GM12864 (cell line): Measurements from ENCODE around the gene INSC.

Source experiments
- DNase-seq: peaks from one replicate; pipeline ENCODE4 v3.0.0-alpha.2; 2011; ENCODE audit warnings: low read depth
- H3K4me3 ChIP-seq: 2 replicates; pipeline ENCODE4 v1.5.1; 2011; ENCODE audit warnings: mild to moderate bottlenecking, low read depth, low read length, control low read depth
- TF ChIP-seq, protein P1 (sequence below): IDR thresholded peaks from 2 replicates; pipeline ENCODE4 v1.5.1; 2011; ENCODE audit warnings: low read depth, mild to moderate bottlenecking, moderate library complexity, low read length, control low read depth, inconsistent platforms; ENCODE audit errors: missing control alignments

Gene INSC

DNA sequence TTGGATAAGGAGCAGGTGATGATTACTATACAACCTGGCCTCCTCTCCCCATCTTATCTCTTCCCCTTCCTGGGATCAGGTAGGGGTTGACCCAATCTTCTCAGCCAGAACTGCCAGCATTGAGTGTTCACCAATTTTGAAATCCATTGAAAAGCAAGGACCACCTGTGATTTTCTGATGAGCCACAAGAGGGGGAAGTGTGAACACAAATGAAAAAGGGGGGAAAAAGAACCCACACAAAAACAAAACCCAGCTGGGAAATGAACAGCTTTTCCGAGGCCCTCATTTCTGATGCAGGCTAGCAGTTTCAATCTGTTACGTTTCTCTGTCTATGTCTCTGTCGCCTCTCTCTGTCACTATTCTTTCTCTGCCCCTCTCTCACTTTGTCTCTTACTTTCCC, 161.9 kb downstream of the INSC start:
- TF ChIP-seq, protein P1, sequence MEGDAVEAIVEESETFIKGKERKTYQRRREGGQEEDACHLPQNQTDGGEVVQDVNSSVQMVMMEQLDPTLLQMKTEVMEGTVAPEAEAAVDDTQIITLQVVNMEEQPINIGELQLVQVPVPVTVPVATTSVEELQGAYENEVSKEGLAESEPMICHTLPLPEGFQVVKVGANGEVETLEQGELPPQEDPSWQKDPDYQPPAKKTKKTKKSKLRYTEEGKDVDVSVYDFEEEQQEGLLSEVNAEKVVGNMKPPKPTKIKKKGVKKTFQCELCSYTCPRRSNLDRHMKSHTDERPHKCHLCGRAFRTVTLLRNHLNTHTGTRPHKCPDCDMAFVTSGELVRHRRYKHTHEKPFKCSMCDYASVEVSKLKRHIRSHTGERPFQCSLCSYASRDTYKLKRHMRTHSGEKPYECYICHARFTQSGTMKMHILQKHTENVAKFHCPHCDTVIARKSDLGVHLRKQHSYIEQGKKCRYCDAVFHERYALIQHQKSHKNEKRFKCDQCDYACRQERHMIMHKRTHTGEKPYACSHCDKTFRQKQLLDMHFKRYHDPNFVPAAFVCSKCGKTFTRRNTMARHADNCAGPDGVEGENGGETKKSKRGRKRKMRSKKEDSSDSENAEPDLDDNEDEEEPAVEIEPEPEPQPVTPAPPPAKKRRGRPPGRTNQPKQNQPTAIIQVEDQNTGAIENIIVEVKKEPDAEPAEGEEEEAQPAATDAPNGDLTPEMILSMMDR, result no peak
- DNase-seq, result no peak
- no peak overlapping the region for H3K4me3 ChIP-seq

DNA sequence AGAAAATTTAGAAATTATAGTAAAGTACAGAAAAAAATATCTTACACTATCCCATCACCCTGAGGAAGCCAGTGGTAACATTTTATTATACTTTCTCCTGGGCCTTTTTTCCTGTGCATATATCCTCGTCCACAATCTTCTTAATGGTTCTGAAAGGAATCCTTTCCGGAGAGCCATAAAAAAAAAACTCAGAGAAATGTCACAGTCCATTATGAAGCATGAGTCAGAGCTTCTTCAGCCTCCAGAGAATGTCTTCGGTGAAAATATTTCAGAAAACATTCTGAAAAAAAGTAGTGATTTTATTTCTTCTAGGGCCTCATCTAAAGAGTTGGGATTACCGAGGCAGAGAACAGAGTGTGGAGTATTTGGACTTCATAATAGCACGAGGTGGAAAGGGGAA, 163.4 kb downstream of the INSC start:
- H3K4me3 ChIP-seq, result no peak overlapping the region
- TF ChIP-seq, protein P1, result no peak
- DNase-seq, result no peak

DNA sequence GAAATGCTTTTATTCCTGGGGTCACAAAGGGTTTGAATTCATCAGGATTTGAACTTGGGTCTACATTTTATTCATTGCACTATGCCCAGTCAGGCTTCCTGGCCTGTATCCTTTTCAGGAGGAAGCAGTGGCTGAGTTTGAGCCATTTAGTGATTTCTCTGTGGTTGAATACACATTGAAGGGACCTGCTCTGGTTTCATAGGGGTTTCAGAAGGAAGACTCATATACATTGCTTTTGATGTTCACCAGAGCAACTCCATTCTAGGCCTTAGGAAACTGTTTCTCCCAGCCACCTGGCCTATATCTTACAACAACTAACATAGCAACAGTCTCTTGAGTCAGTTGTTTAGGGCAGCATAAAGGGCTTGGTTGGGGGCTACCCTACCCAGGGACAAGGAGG, 165.7 kb downstream of the INSC start:
- TF ChIP-seq, protein P1, result no peak
- no peak overlapping the region for H3K4me3 ChIP-seq
- DNase-seq, result no peak

DNA sequence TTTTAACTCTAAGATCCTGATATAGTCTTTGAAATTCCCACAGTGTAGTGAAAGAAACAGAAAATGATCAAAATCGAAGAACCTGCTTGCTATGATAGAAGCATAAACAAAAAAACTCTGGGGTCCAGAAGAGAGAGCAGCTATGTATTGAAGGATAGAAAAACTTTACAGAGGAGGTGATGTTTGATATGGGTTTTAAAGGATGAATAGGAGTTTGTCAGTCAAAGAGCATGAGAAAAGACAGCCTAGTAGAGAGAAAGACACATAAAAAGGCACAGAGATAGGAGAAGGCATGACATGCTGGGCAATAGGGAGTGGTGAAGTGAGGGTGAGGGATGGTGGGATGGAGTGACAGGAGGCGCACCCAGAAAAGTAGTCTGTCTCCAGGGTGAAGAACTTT, 168.0 kb downstream of the INSC start:
- no peak for DNase-seq
- H3K4me3 ChIP-seq, result no peak overlapping the region
- TF ChIP-seq, protein P1, result no peak

DNA sequence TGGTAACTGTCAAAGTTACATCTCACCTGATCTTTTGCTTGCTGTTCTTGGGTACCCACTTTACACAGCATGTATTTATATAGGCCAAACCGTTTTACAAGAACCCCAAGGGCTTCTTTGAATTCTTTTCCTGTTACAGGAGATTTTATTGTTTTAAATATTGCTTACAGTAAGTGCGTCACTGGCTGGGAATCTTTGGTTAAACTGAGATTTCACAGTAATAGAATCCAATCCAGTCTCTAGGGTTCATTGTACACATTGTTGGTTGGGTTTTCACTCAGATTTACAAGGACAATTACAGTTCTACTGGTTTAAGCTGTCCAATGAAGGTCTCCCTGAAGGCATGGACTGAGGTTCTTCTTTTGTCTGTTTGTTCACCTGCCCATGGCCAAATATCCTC, 171.7 kb downstream of the INSC start:
- no peak overlapping the region for H3K4me3 ChIP-seq
- TF ChIP-seq, protein P1, result no peak
- no peak for DNase-seq

DNA sequence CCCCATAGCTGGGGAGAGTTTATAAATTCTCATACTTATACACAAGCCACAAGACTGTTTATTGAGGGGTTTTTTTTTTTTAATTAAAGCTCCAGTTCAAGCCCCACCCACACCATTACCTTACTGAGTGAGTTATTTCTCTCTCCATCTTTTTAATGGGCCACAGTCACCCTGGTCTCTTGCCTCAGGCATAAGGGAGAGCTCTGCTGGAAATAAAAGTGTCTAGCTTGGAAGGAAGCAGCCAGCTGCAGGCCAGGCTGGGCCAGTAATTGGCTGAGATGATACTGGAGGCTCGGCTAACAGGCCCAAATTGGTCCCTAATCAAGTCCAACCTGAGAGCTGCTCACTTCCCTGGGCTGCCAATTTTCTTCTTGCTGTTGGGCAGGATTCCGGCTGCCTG, 174.1 kb downstream of the INSC start:
- TF ChIP-seq, protein P1, result no peak
- H3K4me3 ChIP-seq, result no peak overlapping the region
- DNase-seq, result no peak

DNA sequence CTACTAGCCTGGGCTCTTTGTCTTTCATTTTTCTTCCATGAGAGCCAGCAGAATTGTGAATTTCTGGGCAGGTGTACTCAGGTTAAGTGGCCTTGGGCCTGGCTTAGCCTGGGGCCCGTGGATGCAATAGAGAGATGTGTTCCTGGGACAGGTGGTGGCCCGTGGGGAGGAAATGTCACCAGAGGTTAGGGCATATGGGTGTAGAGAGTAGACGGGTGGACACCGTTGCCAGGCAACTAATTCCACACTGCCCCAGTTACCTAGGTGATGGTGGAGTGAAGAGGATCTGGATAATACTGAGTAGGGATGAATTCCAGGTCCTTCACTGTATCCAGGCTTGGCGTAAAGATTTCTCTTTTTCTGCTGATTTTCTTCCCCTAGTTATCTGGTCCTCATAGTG, 175.0 kb downstream of the INSC start:
- no peak overlapping the region for H3K4me3 ChIP-seq
- TF ChIP-seq, protein P1, result no peak
- no peak for DNase-seq
